ENCODE data around the gene DPH1.

DPH1 gene

GRCh38 chr17:1997289-1997926 is 32.5 kb upstream of the DPH1 start:
- DNase-seq (ENCODE audit: low read depth) = no peak
- TF ChIP-seq, protein P1, sequence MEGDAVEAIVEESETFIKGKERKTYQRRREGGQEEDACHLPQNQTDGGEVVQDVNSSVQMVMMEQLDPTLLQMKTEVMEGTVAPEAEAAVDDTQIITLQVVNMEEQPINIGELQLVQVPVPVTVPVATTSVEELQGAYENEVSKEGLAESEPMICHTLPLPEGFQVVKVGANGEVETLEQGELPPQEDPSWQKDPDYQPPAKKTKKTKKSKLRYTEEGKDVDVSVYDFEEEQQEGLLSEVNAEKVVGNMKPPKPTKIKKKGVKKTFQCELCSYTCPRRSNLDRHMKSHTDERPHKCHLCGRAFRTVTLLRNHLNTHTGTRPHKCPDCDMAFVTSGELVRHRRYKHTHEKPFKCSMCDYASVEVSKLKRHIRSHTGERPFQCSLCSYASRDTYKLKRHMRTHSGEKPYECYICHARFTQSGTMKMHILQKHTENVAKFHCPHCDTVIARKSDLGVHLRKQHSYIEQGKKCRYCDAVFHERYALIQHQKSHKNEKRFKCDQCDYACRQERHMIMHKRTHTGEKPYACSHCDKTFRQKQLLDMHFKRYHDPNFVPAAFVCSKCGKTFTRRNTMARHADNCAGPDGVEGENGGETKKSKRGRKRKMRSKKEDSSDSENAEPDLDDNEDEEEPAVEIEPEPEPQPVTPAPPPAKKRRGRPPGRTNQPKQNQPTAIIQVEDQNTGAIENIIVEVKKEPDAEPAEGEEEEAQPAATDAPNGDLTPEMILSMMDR (conservative IDR thresholded peaks at IDR 0.05; ENCODE audit: control insufficient read depth, insufficient read depth, low read depth, low read length) = no peak
- no peak overlapping the region for H3K4me3 ChIP-seq (ENCODE audit: control insufficient read depth, low read depth, low read length)

DNA sequence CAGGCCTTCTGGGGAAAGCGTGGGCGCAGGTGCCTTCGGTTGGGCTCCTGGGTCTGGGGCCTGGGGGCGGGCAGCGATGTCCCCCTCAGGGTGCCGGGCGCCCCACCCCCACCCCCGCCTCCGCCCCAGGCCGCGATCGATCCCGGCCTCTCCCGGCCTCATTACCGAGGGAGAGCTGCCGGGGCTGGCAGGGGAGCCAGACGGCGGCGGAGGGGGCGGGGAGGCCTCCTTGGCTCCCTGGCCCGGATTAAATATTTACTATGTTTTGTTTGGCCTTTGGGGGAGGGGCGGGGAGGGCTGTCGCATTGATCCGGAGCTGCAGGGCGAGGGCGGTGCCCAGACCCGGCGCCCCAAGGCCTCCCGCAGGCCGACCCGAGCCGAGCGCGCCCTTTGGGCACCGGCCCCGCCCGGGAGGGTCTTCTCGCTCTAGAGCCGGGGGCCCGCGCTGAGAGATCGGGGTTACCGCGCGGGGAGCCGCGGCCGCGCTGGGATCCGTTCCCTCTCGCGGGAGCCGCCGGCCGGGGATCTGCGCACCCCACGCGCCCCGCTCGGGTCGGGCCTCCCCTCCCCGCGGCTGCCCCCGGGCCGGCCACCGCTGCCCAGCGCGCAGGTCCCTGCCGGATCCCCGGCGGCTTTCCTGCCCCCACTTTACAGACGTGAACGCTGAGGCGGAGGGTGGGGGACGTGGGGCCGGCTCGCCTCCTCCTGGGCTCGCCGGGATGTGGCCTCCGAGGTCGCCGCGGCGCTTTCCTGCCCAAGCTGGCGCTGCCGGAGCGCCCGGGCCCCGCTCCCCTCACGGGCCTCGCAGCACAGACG is 31.8 kb upstream of the DPH1 start:
- peak overlapping the region; percentile 15 for H3K4me3 ChIP-seq (ENCODE audit: control insufficient read depth, low read depth, low read length)
- TF ChIP-seq, protein P1 (conservative IDR thresholded peaks at IDR 0.05; ENCODE audit: control insufficient read depth, insufficient read depth, low read depth, low read length) = no peak
- no peak for DNase-seq (ENCODE audit: low read depth)

- TF ChIP-seq, protein P1 (conservative IDR thresholded peaks at IDR 0.05; ENCODE audit: control insufficient read depth, insufficient read depth, low read depth, low read length) = no peak
- DNase-seq (ENCODE audit: low read depth) = no peak
- no peak overlapping the region for H3K4me3 ChIP-seq (ENCODE audit: control insufficient read depth, low read depth, low read length)
Observed at GRCh38 chr17:1999557-2000251, 30.2 kb upstream of the DPH1 start.

- TF ChIP-seq, protein P1 (conservative IDR thresholded peaks at IDR 0.05; ENCODE audit: control insufficient read depth, insufficient read depth, low read depth, low read length) = no peak
- no peak overlapping the region for H3K4me3 ChIP-seq (ENCODE audit: control insufficient read depth, low read depth, low read length)
- DNase-seq (ENCODE audit: low read depth) = no peak
Observed at GRCh38 chr17:2002767-2003329, 27.1 kb upstream of the DPH1 start.

GRCh38 chr17:2003525-2003924 is 26.4 kb upstream of the DPH1 start:
- TF ChIP-seq, protein P1 (conservative IDR thresholded peaks at IDR 0.05; ENCODE audit: control insufficient read depth, insufficient read depth, low read depth, low read length) = no peak
- DNase-seq (ENCODE audit: low read depth) = no peak
- H3K4me3 ChIP-seq (ENCODE audit: control insufficient read depth, low read depth, low read length) = no peak overlapping the region

DNA sequence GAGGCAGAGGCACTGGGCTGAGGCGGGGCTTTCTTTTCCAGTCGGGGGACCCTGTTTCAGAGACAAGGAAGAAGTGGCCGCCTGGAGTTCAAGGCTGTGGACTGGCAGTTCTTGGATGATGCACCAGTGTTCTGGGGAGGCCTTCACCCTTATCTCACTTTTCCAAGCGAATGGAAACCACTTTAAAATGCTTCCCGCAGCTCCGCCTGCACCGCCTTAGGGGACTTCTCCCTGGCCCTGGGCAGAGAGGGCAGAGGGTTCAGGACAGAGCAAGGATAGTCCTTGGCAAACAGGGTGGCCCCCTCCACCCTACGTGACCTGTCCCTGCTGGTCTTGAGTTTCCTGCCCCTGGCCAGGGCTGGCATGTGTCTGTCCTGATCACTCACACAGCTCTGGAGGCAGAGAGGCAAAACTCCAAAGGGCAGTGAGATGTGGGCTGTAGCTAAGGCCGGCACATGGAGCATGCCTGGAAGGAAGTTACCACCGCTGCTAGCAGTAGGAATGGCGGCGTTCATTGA is 25.5 kb upstream of the DPH1 start:
- no peak overlapping the region for H3K4me3 ChIP-seq (ENCODE audit: control insufficient read depth, low read depth, low read length)
- TF ChIP-seq, protein P1 (conservative IDR thresholded peaks at IDR 0.05; ENCODE audit: control insufficient read depth, insufficient read depth, low read depth, low read length) = no peak
- no peak for DNase-seq (ENCODE audit: low read depth)
